ENCODE results near the gene TAF4. TPM values are rescaled to one million over a fixed set of nuclear protein-coding genes. Genes with fewer than 3 reads are reported as not detected.
"Not testable (repeated sequence)": the region's sequence is repeated elsewhere in the genome, so short reads cannot be mapped to it uniquely, and the experiment has no call there.

The TAF4 gene
- total RNA-seq, 1 donor from 2014 or later: 13.0 TPM

DNA sequence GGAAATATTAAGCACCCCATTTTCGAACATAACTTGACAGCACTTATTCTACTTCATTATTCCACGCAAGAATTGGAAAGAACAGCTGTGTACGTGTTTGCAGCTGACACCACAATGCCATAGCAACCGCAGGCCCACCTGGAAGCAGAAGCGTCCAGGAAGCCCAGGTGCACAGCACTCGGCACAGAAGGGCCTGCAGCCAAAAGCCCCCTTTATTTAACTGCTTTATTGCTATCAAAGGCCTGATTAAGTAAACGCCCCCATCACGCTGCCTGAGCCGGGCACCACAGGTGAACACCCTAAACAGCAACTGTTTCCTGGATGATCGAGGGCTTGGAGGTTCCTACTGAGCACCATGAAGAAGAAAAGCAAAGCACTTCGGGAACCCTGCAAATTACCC, 6.3 kb downstream of the TAF4 start:
- DNase-seq (ENCODE audit: low spot score): no peak

DNA sequence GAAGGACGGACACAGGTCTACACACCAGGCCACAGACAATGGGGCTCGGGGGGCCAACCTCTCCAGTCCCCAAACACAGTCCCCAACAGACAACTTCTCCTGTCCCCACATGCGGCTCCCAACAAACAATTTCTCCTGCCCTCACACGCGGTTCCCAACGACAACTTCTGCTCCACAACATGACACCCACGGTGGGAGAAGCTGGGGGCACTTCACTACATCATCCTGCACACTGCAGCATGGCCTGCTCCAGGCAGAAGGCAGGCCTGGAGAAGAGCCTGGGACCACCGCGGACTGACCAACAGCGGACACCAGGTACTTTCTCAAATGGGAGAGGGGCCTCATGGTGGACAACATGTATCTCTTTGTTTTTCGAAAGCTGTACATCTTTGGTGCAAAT, 6.7 kb downstream of the TAF4 start:
- no peak for DNase-seq (ENCODE audit: low spot score)

DNA sequence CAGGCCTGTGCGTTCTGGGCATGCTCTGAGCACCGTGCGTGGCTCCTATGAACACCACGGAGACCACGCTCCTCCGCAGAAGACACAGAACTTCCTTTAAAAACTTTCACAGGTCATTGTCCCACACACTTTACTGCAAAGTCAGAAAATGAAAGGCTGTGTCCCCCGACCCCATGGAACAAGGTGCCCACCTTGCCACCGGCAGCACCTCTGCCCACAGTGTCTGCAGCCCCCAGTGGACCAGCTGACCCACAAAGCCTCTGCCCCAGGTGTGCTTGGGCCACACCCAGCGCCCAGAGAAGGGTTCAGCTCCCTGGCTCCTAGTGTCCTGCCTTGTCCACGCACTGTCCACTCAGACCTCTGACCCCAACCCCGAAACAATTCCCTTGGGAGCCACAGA, 8.7 kb downstream of the TAF4 start:
- DNase-seq (ENCODE audit: low spot score): no peak

DNA sequence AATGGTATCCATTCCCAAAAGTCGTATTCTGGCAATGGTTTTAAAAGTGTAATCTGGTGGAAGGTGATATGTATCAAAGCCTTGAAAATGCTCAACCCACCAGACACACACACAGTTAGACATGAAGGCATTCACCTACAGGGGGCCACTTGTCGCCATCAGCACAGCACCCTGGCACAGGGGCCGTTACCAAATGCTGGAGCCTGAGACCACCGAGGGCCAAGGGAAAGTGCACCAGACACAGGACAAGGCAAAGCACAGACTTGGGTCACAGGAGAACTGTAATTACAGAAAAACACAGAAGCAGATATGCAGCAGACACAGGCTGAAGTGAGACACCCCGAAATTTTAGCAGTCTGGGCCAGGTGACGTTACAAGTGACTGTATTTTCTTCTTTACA, 9.3 kb downstream of the TAF4 start:
- DNase-seq (ENCODE audit: low spot score): no peak

DNA sequence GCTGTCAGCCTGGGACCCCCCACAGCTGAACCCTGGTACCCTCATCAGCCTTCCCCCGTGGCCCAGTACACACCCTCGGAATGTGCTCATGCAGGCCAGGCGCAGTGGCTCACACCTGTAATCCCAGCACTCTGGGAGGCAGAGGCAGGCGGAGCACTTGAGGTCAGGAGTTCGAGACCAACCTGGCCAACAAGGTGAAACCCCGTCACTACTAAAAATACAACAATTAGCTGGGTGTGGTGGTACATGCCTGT, 9.9 kb downstream of the TAF4 start:
- DNase-seq (ENCODE audit: low spot score): not testable (repeated sequence)

DNA sequence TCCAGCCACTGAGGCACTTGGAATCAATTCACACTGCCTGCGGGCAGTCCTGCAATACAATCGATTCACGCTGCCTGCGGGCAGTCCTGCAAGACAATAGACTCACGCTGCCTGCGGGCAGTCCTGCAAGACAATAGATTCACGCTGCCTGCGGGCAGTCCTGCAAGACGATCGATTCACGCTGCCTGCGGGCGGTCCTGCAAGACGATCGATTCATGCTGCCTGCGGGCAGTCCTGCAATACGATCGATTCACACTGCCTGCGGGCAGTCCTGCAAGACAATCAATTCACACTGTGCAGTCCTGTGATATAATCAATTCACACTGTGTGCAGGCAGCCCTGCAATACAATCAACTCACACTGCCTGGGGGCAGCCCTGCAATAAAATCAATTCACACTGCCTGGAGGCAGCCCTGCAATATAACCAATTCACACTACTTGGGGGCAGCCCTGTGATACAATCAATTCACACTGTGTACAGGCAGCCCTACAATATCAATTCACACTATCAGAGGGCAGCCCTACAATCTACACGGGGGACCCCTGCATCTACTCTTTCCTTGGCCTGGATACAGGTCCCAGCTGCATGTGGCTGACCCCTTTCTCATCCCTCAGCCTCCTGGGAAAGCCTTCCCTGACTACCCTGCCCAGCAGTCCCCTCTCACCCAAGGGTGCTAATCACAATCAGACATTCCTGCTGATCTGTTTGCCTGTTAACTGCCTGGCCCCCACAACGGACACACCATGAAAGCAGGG, 10.4 kb downstream of the TAF4 start:
- DNase-seq (ENCODE audit: low spot score): no peak

DNA sequence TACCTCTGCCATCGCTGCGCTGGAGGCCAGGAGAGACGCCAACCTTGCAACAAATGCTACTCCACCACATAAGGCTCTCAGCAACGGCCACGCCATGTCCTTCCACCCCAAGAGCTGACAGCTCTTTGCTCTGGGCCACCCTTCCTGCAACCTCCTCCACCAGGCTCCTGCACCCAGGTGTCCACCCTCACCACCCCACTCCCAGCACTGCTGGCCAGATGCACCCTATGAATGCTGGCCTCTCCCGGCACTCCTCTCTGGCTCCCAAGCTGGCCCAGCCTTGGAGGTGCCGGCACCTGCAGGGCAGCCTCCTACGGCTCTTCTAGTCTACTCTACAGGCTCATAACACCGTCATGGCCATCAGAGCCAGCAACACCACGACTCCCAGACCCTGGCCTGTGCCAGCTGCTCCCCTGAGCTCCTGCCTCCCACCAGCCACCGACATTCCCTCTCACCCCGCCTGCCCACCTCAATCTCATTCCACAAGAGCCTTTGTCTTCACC, 11.2 kb downstream of the TAF4 start:
- DNase-seq (ENCODE audit: low spot score): no peak

DNA sequence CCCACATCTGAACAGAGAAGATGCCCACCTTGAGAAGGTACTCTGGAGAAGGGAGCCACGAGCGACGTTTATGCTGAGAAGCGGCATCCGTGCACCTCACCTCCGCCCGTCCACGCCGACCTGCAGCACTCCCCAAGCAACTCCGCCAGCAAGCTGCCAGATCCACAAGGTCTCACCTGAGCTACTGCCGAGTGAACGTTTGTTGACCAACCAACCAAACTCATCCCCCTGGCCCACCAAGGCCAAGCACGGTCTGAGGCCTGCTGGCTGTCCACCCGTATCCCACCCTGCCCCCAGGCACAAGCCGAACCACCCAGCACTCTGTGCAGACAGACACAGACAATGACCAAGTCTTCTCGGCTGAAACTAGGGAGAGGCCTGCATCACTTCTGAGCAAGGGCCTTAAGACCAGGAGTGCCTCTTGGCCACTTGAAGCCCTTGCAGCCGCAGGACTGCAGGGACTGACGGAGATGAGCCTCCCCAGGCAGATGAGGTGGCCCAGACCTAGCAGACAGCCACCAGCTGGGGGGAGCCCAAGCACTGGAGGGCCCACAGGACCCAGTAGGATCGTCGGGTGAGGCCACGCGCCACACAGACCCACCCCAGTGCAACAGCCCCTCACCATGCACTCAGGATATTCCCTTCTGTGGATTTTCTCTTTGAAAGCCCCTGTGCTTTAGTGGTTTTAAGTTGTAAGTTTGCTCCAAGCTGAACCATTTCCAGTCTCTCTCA, 12.1 kb downstream of the TAF4 start:
- DNase-seq (ENCODE audit: low spot score): no peak

DNA sequence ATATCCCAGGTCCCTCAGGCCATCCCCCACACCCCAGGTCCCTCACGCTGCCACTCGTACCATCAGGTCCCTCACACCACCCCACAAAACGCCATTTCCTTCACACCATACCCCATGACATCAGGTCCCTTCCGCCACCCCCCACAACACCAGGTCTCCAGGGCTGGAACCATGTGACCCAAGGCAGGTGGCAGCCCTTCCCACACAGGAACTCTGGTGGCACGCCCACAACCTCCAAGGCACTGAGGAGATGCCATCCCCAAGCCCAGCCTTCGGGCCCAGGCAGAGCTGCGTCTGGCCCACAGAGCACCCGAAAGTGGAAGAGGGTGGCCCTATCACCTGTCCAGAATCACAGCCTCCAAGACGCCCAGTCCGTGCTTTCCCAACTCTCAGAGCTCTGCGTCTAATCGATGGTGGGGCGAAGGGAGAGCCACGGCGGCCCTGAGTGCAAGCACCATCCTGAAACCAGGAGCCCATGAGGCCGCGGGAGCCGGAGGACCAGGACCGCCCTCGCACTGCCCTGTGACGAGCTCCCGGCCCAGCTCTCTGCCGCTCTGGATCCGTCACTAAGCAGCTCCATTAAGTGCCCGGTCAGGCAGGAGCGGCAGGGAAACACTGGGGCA, 12.7 kb downstream of the TAF4 start:
- DNase-seq (ENCODE audit: low spot score): peak; percentile 88

DNA sequence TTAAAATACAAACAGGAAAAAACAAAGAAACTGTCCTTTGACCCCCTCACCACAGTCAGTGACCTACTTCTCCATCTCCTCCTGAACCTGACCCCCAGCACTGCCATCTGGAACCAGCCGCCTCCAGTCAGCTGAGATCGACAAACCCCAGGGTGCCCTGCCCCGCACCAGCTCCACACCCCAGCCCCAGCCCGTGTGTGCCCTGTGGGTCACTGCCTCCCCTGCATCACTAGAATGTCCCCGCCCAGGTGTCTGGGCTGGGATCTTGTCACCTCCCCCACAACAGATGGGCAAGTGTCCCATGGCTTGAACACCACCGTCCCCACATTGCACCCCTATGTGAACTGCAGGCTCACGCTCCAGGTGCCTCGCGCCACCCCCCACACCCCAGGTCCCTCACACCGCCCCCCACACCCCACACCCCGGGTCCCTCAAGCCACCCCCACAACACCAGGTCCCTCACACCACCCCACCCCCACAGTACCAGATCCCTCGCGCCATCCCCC, 13.3 kb downstream of the TAF4 start:
- DNase-seq (ENCODE audit: low spot score): no peak

DNA sequence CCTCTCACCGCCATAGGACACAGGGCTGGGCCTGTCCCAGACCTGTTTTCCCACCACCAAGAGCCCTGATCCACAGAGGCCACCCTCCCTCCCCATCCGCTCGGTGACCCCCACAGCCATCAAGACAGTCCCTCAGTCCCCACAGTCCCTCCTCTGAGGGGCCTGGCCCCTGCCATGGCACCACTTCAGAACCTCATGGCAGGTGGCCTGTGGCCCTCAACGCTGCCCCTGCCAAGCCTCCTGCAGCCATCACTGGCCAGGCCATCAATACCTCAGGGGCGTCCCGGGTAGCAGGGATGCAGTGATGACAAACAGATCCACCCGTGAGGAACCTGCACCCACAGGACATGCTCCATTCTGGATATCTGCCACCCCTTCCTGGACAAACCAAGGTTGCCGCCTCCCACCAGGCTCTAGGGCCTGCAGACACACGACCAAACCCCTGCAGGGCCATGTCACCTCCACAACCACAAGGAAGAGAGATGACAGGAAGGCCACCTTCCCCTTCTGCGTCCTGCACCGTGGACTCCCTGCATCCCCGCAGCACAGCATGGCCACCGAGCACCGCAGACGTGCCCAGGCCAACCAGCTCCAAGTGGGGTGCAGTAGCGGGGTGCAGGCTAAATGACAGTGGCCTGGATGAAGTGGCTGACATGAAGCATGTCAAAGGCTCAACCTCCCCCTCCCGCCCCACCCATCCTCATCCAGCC, 14.0 kb downstream of the TAF4 start:
- DNase-seq (ENCODE audit: low spot score): no peak

DNA sequence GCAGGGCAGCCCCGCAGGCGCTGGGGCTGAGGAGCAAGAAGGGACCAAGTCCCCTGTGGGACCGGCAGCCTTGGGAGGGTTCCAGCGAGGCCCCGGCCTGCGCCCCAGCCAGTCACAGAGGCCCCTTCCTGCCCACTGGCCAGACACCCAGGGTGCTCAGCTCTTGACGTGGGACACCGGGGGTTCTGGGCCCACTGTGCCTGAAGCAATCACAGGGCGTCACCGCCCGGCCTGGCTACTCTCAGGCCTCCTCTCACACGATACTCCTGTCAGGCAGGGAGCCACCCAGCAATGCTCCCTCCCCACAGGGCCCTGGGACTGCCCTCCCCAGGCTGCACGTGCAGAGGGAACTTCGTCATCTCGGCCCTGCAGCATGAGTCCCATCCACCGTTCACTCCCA, 14.5 kb downstream of the TAF4 start:
- DNase-seq (ENCODE audit: low spot score): no peak

DNA sequence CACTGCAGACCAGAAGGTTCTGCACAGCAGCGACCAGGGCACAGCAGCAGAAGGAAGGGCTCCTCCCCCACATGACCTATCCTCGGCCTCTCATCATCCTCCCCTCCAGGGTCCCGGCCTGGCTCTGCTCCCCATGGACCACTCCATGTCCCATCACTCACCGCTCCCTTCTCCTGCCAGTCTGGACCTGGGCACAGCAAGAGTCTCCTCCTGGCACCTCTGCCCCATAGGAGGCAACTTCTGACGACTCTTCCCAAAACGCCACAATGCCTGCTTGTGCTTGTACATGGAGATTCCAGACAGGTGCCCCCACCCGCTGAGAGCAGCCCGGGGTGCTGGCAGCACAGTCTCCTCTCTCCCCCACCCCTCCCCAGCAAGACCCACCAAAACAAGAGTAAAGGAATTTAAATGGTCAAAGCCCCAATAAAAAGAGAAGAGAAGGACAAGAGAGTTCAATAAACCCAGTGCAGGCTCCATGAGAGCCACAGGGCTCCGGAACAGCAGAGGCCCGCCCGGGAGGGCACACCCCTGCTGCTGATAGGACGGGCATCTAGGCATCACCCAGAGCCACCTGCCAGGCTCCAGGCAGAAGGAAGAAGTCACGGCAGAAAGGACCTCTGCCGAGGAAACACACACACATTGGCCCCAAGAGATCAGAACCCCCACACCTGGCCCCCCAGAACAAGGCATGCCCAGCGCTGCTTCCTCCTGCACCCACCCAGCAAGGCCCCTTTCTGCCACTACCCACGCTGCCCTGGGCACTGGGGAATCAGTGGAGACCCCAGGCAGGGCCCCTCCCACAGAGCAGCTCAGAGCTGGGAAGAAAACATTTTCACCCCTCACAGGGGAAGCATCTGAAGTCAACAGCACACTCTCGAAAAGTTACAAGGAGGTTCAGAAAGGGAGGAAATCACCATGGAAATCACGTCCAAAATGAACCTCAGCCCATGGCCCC, 15.2 kb downstream of the TAF4 start:
- no peak for DNase-seq (ENCODE audit: low spot score)

DNA sequence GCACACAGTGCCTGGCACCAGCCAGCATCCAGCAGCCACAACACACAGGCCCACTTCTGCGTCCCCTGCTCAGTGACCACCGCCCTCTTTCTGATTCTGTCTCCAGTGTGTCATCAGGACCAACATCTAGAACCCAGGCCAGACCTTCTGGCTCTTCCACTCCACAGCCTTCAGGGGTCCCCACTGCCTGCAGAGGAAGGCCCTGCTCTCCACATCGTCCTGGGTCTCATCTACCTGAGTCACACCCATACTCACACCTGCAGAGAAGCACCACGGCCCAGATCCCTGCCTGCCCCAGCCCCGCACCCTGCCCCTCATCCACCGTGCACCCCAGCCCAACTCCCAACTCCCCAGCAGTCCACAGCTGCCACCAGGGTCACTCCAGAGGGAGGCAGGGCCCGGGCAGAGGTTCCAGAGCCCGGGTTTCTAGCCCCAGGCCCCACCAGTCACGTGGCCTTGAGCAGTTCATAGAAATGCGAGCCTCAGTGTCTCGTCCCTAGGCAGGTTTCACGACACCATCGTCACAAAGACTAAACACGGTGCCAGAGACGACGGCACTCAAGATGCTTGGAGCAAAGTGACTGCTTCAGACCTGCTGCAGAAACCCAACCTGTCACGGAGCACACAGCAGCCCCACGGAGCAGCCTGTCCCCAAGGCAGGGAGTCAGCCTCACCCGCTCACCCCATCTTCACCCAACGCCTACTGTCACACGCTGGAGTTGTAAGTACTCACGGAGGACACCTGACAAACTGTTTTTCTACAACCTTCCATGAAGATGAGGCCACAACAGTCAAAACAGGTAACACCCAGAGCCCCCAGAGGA, 16.1 kb downstream of the TAF4 start:
- DNase-seq (ENCODE audit: low spot score): no peak

DNA sequence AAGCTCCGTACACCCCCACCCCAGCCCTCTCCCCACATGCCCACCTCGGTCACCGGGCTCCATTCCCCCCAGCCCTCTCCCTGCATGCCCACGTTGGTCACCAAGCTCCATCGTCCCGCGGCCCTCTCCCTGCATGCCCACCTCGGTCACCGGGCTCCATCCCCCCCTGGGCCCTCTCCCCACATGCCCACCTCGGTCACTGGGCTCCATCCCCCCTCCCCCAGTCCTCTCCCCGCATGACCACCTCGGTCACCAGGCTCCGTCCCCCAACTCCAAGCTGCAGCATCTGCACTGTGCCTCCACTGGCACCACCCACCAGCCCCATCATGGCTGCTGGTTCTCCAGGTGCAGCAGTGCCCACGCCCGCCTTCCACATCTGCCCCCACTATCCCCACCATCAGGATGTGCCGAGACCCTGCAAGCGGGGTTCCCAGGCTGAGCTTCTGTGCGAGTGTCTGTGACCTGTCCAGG, 16.8 kb downstream of the TAF4 start:
- DNase-seq (ENCODE audit: low spot score): no peak

DNA sequence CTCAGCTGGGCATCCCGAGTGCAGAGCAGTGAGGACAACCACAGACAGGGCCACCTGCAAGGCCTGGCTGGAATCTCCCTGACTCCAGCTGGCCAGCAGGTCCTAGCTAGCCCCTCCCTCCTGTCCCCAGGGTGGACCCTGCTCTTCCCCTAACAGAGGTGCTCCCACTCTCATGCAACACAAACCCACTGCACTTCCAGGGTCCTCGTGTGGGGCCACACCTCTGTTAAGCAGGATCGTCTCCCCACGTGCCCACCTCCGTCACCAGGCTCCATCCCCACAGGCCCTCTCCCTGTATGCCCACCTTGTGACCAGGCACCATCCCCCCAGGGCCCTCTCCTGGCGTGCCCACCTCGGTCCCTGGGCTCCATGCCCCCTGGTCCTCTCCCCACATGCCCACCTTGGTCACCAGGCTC, 17.3 kb downstream of the TAF4 start:
- DNase-seq (ENCODE audit: low spot score): no peak

DNA sequence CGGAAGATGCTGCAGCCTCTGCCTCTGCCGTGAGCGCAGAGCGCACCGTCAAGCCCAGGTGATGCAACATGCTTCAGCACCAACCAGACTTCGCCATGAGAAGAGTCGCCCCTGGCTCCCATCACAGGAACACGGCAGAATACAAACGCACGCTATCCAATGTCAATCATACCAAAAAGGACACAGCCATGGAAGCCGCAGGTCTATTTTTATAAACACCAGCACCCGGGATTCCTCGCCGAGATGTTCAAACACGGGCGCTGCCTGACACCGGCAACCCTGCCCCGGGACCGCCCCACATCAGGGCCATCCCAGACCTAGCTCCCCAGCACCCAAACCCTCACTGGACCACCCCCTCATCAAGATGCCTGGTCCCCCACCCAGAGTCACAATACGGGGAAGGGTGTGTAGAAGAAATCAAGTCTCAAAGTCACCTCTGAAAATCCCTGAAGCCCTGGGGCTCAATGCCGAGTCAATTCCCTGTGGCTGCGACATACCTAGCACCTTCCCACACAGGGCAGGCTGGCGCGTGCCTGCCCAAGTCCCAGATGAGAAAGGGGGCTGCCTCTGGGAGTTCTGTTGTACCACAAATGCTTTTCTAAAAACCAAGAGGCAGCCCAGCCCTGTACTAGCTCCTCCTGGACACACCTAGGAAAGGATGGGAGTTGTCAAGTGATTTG, 17.9 kb downstream of the TAF4 start:
- DNase-seq (ENCODE audit: low spot score): no peak

DNA sequence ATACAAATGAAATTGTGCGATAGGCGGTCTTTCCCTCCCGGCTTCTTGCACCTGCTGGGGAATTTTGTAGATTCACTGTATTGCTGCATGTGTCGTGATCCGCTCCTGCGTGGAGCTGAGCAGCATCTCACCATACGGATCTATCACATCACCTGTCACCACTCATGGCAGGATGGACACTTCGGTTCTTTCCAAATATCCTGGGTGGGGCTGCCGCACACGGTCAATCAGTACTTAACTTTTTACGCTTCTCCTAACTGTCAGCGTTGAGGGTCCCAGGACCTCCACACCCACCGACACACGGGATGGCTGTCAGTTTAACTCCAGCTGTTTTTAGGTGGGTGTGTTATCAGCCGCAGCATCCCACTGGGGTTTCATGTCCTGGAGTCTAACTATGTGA, 19.2 kb downstream of the TAF4 start:
- no peak for DNase-seq (ENCODE audit: low spot score)

Data from mesenteric fat pad (tissue), 1 donor.